Skeletal muscle tissue (tissue), 4 donors: ENCODE measurements around the gene EMILIN3. TPM values are rescaled to one million over a fixed set of nuclear protein-coding genes. Genes with fewer than 3 reads are reported as not detected.
A peak's percentile ranks its signal among the peaks of the same experiment; 100 is the strongest.

Source experiments
- H3K27ac ChIP-seq: one replicate; pipeline ENCODE4 v1.7.0; 2013; ENCODE audit warnings: mild to moderate bottlenecking, low read depth, low read length, inconsistent platforms
- H3K27me3 ChIP-seq, 3 donors: one replicate each; pipeline ENCODE4 v1.7.0; 2013; ENCODE audit warnings: low read length in 3 of 3; ENCODE audit not compliant: control insufficient read depth in 3 of 3, insufficient read depth in 3 of 3
- H3K36me3 ChIP-seq, 3 donors: one replicate each; pipeline ENCODE4 v1.7.0; 2013; ENCODE audit warnings: low read length in 3 of 3; ENCODE audit not compliant: control insufficient read depth in 3 of 3, insufficient read depth in 3 of 3
- H3K4me1 ChIP-seq, 3 donors: one replicate each; pipeline ENCODE4 v1.7.0; 2013; ENCODE audit warnings: low read length in 3 of 3, mild to moderate bottlenecking in 3 of 3; ENCODE audit not compliant: control insufficient read depth in 3 of 3, insufficient read depth in 3 of 3
- H3K4me3 ChIP-seq, 3 donors: one replicate each; pipeline ENCODE4 v1.7.0; 2013; ENCODE audit warnings: low read length in 3 of 3
- H3K9ac ChIP-seq, 3 donors: one replicate each; pipeline ENCODE4 v1.7.0; 2013; ENCODE audit warnings: low read length in 3 of 3, mild to moderate bottlenecking in 3 of 3, moderate library complexity in 2 of 3, low read depth in 1 of 3
- H3K9me3 ChIP-seq, 3 donors: one replicate each; pipeline ENCODE4 v1.7.0; 2013; ENCODE audit warnings: low read length in 3 of 3; ENCODE audit not compliant: control insufficient read depth in 3 of 3
- total RNA-seq: library from RNA; depleted of rRNA; stranded (reverse); fragments of >200 nt; gene quantifications from one replicate; pipeline ENCODE4 v1.2.3, GENCODE V29; 2014
- donor health status: Osteomylitis.

The EMILIN3 gene
- total RNA-seq, 1 donor from 2014 or later = 23.5 TPM

GRCh38 chr20:41349266-41349665, 17.4 kb downstream of the EMILIN3 start:
- peaks cover 0 to 4% (median 0%) of the 10 kb centered on the region in 3 donors for H3K36me3 ChIP-seq
- H3K4me1 ChIP-seq = peaks cover 5 to 10% (median 9%) of the 10 kb centered on the region in 3 donors
- H3K4me3 ChIP-seq = no peak overlapping the region
- H3K9me3 ChIP-seq = no peaks in the 10 kb centered on the region
- H3K27me3 ChIP-seq = no peaks in the 10 kb centered on the region
- no peak overlapping the region for H3K27ac ChIP-seq
- H3K9ac ChIP-seq = no peak overlapping the region

- Histone ChIP-seq H3K9ac (no peak overlapping the region), H3K4me3 (no peak overlapping the region), H3K27ac (no peak overlapping the region), H3K4me1 (peaks cover 5 to 10% (median 9%) of the 10 kb centered on the region in 3 donors), H3K36me3 (peaks cover 0 to 2% (median 0%) of the 10 kb centered on the region in 3 donors), H3K27me3 (no peaks in the 10 kb centered on the region), H3K9me3 (no peaks in the 10 kb centered on the region)
These were observed 18.0 kb downstream of the EMILIN3 start for GRCh38 chr20:41348430-41349172.

- Histone ChIP-seq H3K9ac (no peak overlapping the region), H3K27ac (no peak overlapping the region), H3K27me3 (no peaks in the 10 kb centered on the region), H3K9me3 (no peaks in the 10 kb centered on the region), H3K36me3 (no peaks in the 10 kb centered on the region), H3K4me1 (peaks cover 5 to 10% (median 9%) of the 10 kb centered on the region in 3 donors), H3K4me3 (no peak overlapping the region)
These were observed 18.8 kb downstream of the EMILIN3 start for GRCh38 chr20:41347523-41348429.

GRCh38 chr20:41345729-41346067, 20.9 kb downstream of the EMILIN3 start:
- peaks cover 12 to 19% (median 15%) of the 10 kb centered on the region in 3 donors for H3K4me1 ChIP-seq
- no peak overlapping the region for H3K9ac ChIP-seq
- no peaks in the 10 kb centered on the region for H3K36me3 ChIP-seq
- no peaks in the 10 kb centered on the region for H3K9me3 ChIP-seq
- no peak overlapping the region for H3K27ac ChIP-seq
- no peaks in the 10 kb centered on the region for H3K27me3 ChIP-seq
- no peak overlapping the region for H3K4me3 ChIP-seq

GRCh38 chr20:41344938-41345728, 21.5 kb downstream of the EMILIN3 start:
- Histone ChIP-seq H3K4me1 (peaks cover 15 to 23% (median 18%) of the 10 kb centered on the region in 3 donors), H3K9me3 (no peaks in the 10 kb centered on the region), H3K27me3 (no peaks in the 10 kb centered on the region), H3K9ac (no peak overlapping the region), H3K36me3 (no peaks in the 10 kb centered on the region), H3K4me3 (no peak overlapping the region), H3K27ac (no peak overlapping the region)

- Histone ChIP-seq H3K27me3 (no peaks in the 10 kb centered on the region), H3K9ac (no peak overlapping the region), H3K9me3 (no peaks in the 10 kb centered on the region), H3K36me3 (no peaks in the 10 kb centered on the region), H3K4me1 (peaks cover 19 to 29% (median 21%) of the 10 kb centered on the region in 3 donors), H3K4me3 (no peak overlapping the region), H3K27ac (no peak overlapping the region)
These were observed 22.1 kb downstream of the EMILIN3 start for GRCh38 chr20:41344477-41344876.

GRCh38 chr20:41342474-41343464, 23.8 kb downstream of the EMILIN3 start:
- Histone ChIP-seq H3K4me1 (peaks cover 10 to 19% (median 16%) of the 10 kb centered on the region in 3 donors), H3K27ac (no peak overlapping the region), H3K36me3 (no peaks in the 10 kb centered on the region), H3K27me3 (no peaks in the 10 kb centered on the region), H3K9ac (no peak overlapping the region), H3K4me3 (no peak overlapping the region), H3K9me3 (no peaks in the 10 kb centered on the region)

- Histone ChIP-seq H3K9ac (peak within 1 kb of the TSS; percentile 45 to 68 (median 62)), H3K9me3 (no peaks in the 10 kb centered on the region), H3K27ac (peak within 1 kb of the TSS; percentile 60), H3K36me3 (no peaks in the 10 kb centered on the region), H3K4me1 (peaks cover 10 to 19% (median 16%) of the 10 kb centered on the region in 3 donors), H3K27me3 (no peaks in the 10 kb centered on the region), H3K4me3 (peak within 1 kb of the TSS; percentile 59 to 62 (median 60))
These were observed 26.1 kb downstream of the EMILIN3 start, which contains the start of gene LPIN3 for GRCh38 chr20:41340327-41341055. Gene LPIN3 (plus strand): TSS chr20:41340821. CDS start chr20:41345804, 4,983 bp downstream.
